Measurements from ENCODE around the gene NUS1.
"Not testable (repeated sequence)": the region's sequence is repeated elsewhere in the genome, so short reads cannot be mapped to it uniquely, and the experiment has no call there.

The NUS1 gene

DNA sequence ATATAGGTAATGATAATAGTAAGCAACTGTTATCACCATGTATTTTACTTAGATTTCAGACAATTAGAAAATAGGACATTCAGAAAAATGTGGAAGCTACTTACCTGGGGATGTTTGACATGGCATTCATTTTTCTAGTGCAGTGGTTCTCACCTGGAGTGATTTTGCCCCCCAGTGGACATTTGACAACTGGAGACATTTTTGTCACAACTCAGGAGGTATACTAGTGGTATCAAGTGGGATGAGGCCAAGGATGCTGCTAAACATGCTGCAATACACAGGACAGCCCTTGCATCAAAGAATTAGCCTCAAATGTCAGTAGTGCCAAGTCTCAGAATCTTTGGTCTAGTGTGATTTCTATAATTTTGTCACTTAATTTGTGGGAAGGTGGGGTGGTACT is 36.1 kb downstream of the NUS1 start:
- DNase-seq (ENCODE audit: low read depth): no peak

DNA sequence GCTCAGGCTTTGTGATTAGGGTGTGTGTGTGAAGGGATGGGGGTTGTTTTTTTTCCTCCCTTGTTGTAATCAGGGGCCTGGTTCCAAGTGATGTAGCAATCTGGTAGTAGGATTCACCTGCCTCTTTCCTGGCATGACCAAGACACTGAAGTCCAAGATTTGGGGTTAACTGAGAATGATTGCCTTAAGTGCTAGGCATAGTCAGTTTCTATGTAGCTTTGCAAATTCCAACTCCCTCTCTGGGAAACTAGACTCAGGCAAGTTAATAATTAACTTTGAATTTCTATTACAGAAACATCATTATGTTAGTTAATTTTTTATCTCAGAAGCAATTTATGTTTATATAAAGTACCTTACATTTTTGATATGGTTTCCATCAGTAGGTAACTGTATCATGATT is 43.6 kb downstream of the NUS1 start:
- DNase-seq (ENCODE audit: low read depth): no peak

DNA sequence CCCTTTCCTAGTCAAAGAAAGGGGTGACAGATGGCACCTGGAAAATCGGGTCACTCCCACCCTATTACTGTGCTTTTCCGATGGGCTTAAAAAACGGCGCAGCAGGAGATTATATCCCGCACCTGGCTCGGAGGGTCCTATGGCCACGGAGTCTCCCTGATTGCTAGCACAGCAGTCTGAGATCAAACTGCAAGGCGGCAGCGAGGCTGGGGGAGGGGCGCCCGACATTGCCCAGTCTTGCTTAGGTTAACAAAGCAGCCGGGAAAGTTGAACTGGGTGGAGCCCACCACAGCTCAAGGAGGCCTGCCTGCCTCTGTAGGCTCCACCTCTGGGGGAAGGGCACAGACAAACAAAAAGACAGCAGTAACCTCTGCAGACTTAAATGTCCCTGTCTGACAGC is 46.3 kb downstream of the NUS1 start:
- not testable (repeated sequence) for DNase-seq (ENCODE audit: low read depth)

DNA sequence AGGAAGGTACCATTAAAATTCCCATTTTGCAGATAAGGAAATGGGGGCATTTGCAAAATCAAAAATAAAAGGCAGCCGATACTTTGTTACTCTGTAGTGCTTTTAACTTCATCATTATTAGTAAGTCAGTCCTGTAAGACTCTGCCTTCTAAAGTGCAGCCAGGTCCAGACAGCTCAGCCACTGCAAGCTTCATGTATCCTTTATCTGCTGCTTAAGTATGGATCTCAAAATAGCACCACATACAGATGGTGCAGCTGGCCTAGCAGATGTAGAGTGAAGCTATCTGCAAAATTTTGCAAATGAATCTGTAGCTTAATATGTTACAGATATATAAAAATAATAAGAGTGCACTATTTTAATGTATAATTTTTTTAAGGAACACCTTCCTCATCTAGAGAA is 53.4 kb downstream of the NUS1 start:
- no peak for DNase-seq (ENCODE audit: low read depth)

DNA sequence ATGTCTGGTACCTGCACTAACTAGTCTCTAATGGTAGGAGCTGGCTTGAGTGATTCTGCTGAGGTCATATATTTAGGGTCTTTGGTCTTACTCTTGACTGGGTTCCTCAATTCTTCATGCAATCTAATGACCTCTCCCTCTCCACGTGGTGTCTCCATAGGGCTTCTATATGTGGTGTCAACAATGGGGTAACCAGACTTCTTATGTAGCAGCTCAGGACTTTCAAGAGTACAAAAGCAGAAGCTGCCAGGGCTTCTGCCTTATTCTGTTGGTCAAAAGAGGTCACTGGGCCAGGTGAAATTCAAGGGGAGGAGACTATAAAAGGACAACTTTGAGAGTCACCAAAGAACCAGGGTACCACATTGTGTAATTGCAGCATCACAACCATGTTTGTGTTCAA is 54.3 kb downstream of the NUS1 start:
- no peak for DNase-seq (ENCODE audit: low read depth)

DNA sequence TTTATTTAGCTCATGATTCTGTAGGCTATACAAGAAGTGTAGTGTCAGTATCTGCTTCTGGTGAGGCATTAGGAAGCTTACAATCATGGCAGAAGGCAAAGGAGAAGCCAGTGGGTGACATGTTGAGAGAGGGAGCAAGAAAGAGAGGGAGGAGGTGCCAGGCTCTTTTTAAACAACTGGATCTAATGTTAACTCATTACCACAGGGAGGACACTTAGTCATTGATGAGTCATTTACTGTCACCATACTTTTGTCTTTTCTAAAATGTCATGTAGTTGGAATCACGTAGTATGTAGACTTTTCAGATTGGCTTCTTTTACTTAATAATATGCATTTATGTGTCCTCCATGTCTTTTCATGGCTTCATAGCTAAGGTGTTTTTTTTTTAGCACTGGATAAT is 58.1 kb downstream of the NUS1 start:
- DNase-seq (ENCODE audit: low read depth): peak; percentile 3

DNA sequence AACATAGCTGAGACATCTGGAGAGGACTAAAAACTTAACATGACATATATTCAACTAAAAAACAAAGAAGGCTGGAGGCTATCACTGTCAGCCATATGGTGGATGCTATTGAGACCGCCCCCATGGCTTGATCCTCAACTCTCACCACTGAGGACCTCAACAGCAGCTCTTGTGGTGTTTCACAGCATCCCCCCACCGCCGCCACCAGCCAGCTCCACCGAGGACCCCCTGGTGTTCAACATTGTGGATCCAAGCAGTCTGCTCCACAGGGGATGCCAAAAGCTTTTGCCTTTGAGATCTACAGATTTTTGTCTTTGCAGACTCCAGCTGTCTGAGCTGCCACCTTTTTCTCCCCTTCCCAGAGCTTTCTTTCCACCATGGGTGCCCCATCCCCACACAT is 64.6 kb downstream of the NUS1 start:
- DNase-seq (ENCODE audit: low read depth): no peak

DNA sequence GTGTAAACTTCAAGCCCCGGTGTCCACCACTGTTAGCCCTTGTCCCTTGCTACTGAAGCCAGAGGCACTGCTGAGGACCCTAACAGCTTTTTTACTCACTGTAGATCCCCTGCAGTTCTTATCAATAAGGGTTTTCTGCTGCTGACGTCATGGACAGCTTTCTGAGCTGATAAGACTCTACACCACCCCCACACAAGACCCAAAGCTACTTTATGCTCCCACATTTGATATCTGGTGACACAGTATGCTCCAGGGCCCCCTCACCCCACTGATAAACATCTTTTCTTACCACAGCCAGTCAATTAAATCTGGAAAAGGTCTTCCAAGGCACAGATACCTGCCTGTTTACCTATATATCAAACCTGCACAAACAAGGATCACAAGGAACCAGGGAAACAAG is 65.3 kb downstream of the NUS1 start:
- DNase-seq (ENCODE audit: low read depth): no peak

DNA sequence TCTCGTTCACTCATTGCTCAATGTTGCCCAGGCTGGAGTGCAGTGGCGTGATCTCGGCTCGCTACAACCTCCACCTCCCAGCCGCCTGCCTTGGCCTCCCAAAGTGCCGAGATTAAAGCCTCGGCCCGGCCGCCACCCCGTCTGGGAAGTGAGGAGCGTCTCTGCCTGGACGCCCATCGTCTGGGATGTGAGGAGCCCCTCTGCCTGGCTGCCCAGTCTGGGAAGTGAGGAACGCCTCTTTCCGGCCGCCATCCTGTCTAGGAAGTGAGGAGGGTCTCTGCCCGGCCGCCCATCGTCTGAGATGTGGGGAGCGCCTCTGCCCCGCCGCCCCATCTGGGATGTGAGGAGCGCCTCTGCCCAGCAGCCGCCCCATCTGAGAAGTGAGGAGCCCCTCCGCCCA is 75.4 kb downstream of the NUS1 start:
- not testable (repeated sequence) for DNase-seq (ENCODE audit: low read depth)

Measured in EH (cell line).